ENCODE measurements around the gene KCTD2.

The KCTD2 gene

GRCh38 chr17:75102385-75102821, 55.4 kb downstream of the KCTD2 start:
- DNase-seq = no peak

- DNase-seq = no peak
These were observed 56.9 kb downstream of the KCTD2 start for GRCh38 chr17:75103601-75104554.

GRCh38 chr17:75105126-75106080, 58.4 kb downstream of the KCTD2 start:
- DNase-seq = peak; percentile 53 to 61

GRCh38 chr17:75108193-75108592, 61.2 kb downstream of the KCTD2 start:
- DNase-seq = no peak

GRCh38 chr17:75109046-75109406, 62.0 kb downstream of the KCTD2 start:
- DNase-seq = peak; percentile 44 to 49

- DNase-seq = peak; percentile 97
These were observed 62.6 kb downstream of the KCTD2 start, which contains the start of gene ARMC7 for GRCh38 chr17:75109407-75110233. ARMC7 (plus strand) TSS chr17:75109969; CDS start chr17:75110289, 320 bp downstream.

GRCh38 chr17:75110234-75110937, 63.4 kb downstream of the KCTD2 start:
- DNase-seq = peak; percentile 52 to 53

- DNase-seq = no peak
These were observed 64.8 kb downstream of the KCTD2 start for GRCh38 chr17:75111777-75112335.

- DNase-seq = peak; percentile 92 to 93
These were observed 67.0 kb downstream of the KCTD2 start for GRCh38 chr17:75113798-75114551.

GRCh38 chr17:75114552-75115314, 67.7 kb downstream of the KCTD2 start:
- DNase-seq = no peak
